ENCODE data around the gene NFIX.

NFIX gene

DNA sequence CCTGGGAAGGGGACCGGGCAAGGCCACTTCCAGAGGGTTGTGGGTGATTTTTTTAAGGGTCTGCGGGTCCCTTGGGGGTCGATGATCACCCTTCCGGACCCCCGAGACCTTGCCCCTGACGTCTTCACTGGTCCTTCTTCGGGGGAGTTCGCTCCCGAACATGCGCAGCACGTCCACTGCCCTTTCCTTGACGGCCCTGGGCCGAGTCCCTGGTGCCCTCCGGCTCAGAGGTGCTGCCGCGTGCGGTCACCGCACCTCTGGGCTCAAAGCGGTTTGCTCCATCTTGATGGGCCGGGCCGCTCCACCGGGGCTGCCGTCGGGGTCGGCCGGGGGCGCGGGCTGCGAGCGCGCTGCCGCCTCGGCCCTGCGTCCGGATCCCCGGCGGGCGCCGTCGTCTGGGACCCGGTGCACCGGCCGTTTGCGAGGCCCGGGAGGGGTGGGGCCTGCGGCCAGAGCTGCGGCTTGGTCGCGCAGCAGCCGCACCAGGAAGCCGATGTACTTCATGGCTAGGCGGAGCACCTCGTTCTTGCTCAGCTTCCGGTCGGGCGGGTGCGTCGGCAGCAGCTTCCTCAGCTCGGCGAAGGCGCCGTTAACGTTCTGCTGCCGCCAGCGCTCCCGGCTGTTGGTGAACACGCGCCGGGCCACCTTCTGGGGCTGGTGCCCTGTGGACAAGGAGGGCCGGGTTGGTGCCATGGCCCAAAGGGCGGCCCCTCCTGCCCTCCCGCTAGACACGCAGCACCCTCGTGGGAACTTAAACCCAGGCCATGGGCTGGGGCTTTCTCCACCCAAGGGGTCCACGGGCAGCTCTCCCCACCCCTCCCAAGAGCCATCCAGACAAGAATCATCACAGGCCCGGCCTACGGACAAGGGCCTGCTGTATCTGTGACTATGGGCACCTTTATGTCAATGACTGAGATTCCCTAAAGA is 104.1 kb downstream of the NFIX start:
- DNase-seq: peak in 7 of 51 donors; percentile 16 to 43 (median 26)

GRCh38 chr19:13100031-13100588 is 104.8 kb downstream of the NFIX start:
- no peak for DNase-seq

GRCh38 chr19:13100841-13101589 is 105.7 kb downstream of the NFIX start:
- no peak for DNase-seq

DNA sequence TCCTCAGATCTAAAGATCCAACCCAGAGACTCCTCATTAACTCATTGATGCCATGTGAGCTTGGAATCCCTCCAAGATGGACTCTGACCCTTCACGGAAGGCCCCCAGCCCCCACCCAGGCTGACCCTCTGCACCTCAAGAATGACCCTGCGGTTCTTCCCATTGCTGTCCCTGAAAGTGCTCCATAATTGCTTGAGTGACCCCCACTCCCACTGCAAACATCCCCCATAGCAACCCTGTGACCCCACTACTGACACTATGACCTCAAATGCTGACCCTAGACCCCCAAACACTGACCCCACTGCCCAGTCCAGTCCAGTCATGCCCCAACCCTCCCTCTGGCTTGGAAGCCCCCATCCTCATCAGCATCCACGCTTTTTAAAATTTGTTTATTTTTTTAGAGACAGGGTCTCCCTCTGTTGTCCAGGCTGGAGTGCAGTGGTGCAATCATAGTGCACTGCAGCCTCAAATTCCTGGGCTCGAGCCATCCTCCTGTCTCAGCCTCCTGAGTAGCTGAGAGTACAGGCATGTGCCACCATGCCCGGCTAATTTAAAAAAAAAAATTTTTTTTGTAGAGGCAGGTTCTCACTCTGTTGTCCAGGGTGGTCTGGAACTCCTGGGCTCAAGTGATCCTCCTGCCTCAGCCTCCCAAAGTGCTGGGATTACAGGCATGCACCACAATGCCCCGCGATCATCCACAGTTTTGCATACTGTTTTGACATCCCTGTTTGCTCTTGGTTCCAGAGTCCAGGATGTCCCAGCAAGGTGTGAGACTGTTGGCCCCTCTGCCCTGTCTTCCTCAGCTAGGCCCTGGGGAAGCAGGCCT is 106.5 kb downstream of the NFIX start:
- no peak for DNase-seq

DNA sequence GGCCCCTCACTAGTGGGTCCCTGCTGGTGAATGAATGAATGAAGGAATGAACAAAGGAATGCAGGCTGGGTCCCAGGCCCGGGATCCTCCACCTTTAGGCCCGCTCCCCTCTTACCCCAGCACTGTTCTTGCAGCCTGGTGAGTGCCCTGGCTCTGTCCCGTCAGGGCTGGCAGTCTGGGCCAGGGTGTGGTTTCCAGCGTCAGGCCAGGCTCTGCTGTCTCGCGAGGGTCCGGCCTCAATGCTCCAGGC is 107.1 kb downstream of the NFIX start:
- DNase-seq: no peak

DNA sequence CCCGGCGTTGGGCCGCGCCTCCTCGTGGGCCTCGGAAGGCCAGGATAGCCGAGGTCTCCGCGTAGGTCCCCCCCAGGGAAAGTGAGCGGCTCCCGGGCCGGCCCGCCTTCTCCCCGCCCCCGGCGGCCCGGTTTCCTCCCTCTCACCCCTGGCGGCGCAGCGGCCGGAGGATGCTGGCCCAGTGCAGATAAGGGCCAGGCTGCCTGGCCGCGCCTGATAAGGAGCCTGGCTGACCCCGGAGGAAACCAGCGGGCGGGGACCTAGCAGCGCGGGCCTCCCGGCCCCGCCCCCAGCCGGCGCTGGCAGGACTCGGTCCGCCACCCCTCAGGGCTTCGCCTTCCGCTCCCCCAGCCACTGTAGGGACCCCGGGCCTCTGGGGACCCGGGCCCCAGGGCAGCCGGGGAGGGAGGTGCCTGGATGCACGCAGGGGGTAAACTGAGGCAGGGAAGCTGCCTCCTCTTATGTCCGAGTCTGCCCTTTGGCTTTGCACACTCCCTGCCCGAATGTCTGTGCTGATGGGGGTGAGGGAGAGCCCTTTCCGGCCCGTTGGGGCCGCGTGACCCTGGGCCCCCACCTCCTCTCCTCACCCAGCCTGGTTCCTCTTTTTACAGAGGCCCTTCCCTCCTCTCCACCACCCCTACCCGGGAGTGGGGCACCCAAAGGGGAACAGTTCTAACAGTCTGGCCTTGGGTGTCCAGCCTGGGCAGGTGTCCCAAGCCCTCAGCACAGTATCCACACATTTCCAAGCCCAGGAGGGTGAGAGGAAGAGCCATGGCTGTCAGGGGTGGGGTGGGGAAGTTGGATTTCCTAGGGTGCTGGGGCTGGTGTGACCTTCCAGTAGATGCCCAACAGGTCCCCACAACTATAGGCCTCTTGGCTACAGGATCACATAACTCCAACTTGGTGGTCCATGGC is 107.6 kb downstream of the NFIX start, which contains the start of gene LYL1:
Gene LYL1 (minus strand): TSS at position 193 of the 915 bp plus-strand sequence. CDS start 1,687 bp downstream, outside the sequence.
- peak in 13 of 51 donors; percentile 24 to 57 (median 35) for DNase-seq

GRCh38 chr19:13103581-13104359 is 108.5 kb downstream of the NFIX start:
- DNase-seq: no peak

- DNase-seq: peak in 36 of 51 donors; percentile 9 to 78 (median 47)
Observed at GRCh38 chr19:13104360-13104847, 109.1 kb downstream of the NFIX start.

DNA sequence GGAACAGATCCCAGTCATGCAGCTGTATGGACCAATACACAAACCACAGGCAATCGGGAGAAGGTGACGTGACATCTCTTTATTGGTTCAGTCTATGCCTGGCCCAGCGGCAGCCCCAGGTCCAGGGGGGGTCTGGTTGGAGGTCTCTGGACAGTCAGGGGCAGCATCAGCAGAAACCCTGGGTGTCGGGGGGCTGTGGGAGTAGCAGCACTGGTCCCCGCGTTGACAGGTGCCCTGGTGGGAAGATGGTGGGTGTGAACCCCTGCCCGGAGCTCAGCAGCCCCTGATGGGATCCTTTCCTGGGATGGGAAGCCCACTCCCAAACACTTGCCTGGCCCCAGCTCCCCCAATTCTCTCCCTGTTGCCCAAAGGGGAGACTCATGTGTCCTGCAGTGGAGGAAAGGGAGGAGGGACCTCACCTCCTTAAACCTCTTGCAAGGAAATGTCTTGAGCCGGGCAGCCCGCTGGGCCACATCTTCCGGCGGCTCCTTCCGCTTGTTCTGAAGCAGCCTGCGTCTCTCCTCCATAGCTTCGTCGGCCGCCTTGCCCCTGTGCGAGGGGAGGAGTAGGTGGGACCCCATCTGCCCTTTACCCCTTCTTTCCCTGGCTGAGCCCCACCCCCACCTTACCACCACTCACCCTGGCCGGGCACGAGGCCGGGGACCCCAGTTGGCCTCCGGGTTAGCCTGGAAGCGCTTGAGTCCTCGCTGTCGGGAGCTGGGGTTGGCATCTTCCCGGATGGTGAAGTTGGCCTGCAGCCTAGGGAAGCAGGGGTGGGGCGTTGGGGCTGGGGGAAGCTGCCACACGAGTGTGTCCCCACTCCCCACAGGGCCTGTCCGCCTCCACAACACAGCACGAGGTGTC is 109.8 kb downstream of the NFIX start:
- no peak for DNase-seq

DNA sequence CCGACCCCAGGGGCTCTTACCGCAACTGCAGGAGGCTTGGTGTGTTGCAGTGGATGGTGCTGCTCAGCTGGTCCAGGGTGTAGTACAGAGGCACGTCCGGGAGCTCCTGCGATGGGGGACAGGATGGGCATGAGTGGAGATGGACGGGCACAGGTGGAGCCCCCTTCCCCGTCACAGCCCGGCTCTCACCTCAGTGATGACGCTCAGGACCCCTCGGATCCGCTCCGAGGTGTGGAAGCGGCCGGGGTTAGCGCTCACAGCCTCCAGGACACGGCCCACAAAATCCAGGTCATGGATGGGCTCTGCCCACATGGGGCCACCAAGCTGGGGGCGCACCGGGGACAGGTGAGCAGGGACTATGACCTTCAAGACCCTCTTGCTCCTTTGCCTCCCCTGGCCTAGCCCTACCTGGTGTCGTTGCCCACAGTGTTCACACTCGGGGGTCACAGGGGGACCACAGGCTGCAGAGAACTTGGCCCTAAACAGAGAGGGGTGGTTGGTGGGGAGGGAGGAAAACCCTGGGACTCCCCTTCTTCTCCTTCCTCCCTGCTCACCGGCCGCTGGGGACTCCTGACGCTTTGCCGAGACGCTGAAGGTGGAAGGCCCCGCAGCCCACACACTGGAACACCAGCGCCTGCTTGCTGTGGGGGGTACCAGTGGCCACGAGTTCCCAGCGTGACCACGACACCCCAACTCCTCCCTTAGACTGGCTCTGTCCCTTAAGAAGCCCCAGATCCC is 114.3 kb downstream of the NFIX start:
- no peak for DNase-seq

- no peak for DNase-seq
Observed at GRCh38 chr19:13110099-13110610, 114.9 kb downstream of the NFIX start.

GRCh38 chr19:13112555-13112954 is 117.3 kb downstream of the NFIX start:
- DNase-seq: no peak

DNA sequence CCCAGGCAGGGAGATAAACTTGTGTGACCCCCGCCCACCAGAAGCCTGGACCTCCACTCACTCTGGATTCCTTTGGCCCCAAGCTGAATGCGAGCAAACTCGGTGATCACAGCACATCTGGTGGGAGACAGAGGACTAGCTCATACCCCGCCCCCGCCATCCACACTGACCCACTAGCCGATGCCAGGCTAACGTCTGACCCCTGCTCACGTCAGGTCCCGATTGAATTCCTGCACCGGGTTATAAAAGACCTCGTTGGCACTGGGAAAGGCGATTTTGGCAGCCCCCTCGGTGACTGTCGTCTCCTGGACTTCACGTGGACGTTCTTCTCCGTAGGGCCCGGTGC is 120.6 kb downstream of the NFIX start:
- DNase-seq: no peak

DNA sequence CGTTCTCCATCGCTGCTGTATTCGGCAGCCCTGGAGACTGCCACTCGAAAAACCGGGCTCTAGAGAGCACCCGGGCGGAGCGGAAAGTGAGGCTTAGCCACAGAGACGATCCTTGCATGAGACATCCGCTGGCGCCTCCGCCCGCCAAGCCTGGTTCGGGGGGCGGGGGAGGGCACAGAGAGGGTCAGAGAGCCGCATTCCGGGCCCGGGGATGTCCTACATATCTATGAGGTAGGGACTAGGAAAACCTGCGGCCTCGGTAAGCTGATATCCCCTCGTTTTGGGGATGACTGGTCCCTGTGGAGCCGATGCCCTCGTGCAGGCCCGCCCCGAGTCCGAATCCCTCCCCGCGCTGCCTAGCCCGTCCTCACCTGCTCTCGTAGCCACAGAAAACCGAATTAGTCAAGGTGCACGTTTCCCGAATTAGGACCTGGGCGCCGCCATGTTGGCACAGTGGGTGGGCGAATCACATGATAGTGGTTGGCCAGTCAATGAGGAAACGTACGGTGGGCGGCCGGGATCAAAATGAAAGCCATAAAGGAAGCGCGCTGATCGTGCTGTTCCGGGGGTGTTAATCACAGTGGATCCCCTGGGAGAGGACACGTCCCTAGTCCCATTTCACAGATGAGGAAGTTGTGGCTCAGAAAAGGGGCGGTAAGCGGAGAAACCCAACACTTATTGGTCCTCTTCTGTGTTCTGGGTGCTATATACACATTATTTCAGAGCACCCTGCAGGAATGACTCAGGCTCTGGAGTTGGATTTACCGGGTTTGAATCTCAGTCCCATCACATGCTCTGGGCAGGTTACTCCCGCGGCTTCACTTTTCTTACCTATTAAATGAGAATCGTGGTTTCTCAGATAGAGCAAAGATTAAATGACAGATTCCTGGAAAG is 121.3 kb downstream of the NFIX start, which contains the start of gene TRMT1:
Gene TRMT1 (minus strand): TSS at position 459 of the 894 bp plus-strand sequence. CDS start 341 bp downstream, at position 118.
- peak; percentile 55 to 94 (median 84) for DNase-seq

GRCh38 chr19:13117176-13117771 is 122.0 kb downstream of the NFIX start:
- DNase-seq: no peak
